ENCODE measurements around the gene DNASE1L3. TPM values are rescaled to one million over a fixed set of nuclear protein-coding genes. Genes with fewer than 3 reads are reported as not detected.

DNASE1L3 gene
- not detected in 2 replicates for total RNA-seq
- not detected in 2 replicates for polyA plus RNA-seq
- not detected in 2 replicates for polyA plus RNA-seq (2012)
- not detected in 2 replicates for polyA minus RNA-seq (ENCODE audit: low replicate concordance)

DNA sequence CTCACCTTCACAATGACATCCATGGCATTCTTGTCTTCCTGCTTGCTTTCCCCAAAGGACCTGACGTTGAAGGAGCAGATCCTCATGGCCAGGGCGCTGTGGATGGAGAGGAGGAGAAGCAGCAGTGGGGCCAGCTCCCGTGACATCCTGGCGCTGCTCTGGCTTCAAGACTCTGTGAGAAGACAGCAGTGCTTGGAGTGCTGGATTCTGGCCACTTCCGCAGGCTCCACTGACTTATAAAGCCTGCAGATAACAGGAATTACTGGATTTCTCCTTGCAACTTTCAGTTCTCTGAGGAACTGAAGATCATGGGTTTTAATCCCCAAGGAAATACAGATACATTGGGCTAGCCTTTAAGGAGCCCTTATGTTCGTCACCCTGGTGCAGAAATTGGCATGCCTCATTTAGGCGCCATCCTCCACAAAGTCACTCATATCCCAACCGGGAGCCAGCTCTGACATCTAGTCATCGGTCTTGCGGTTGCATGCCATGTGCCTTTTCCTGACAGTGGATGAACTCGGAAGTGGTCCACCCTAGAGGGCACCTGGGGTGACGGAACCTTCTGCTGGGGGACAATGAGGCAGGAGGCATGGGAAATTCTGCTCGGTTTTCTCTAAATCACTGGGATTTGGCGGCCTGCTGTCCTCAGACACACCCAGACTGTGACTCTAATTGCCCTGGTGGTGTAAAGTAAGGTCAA, at the start of gene DNASE1L3:
Gene DNASE1L3, minus strand, starts transcription at position 212 of the 700 bp plus-strand sequence. Its CDS starts 66 bp downstream, at position 146.
- Histone ChIP-seq H3K27me3 (ENCODE audit: control insufficient read depth, insufficient read depth, low read length) (peaks cover 19% of the 10 kb centered on the region), H3K27ac (ENCODE audit: insufficient read depth, low read length) (no peak within 1 kb of the TSS), H3K36me3 (ENCODE audit: control insufficient read depth, insufficient read depth, low read length) (no peaks in the 10 kb centered on the region), H3K79me2 (ENCODE audit: control insufficient read depth, insufficient read depth, low read length) (no peaks in the 10 kb centered on the region), H3K4me3 (replicated peaks in 1 of 4; ENCODE audit: control extremely low read depth in 1 of 4, insufficient read depth in 1 of 4, low read depth in 3 of 4, low read length in 4 of 4) (no peak within 1 kb of the TSS), H3K4me1 (ENCODE audit: control insufficient read depth, extremely low read depth, insufficient read depth, low read length) (peaks cover 2% of the 10 kb centered on the region), H3K9ac (ENCODE audit: insufficient read depth, low read length) (no peak within 1 kb of the TSS), H3K4me2 (ENCODE audit: extremely low read depth, insufficient read depth, low read length) (no peak within 1 kb of the TSS), H3K9me3 (ENCODE audit: control insufficient read depth, insufficient read depth, low read depth, low read length) (no peaks in the 10 kb centered on the region), H4K20me1 (ENCODE audit: control insufficient read depth, extremely low read depth, insufficient read depth, low read length) (no peaks in the 10 kb centered on the region), H2AFZ (ENCODE audit: low read length) (no peak within 1 kb of the TSS)
- DNase-seq (ENCODE audit: low read depth in 2 of 2): no peak
- no peak for TF ChIP-seq CTCF (conservative IDR thresholded peaks at IDR 0.05 in 1 of 2, IDR thresholded peaks at IDR 0.05 in 1 of 2; ENCODE audit: low read depth in 1 of 2, low read length in 2 of 2)
- TF ChIP-seq EZH2 (IDR thresholded peaks at IDR 0.05; ENCODE audit: low read length, missing control alignments): no peak

DNA sequence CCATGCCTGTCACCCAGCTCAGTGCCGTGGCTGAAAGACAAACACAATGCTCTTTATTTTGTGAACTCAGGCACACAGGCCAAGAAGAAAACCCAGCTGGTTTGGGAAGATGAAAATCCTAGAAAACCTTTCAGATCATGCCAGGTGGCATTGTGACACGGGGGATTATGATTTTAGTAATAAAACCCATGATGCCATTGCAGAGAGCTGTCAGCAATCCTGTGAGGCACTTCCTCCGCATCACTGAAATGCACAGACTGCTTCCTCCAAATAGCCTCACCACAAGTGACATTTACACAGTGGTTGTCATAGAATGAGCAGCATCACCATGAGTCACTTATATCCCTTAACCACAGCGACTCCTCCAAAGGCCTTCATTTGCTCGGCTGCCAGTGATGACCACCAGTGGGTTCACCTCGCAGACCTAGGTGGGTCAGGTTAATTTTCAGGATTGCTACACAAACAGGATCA, 49.5 kb upstream of the DNASE1L3 start:
- Histone ChIP-seq H3K27ac (ENCODE audit: insufficient read depth, low read length) (peak overlapping the region; percentile 25), H3K4me3 (replicated peaks in 1 of 4; ENCODE audit: control extremely low read depth in 1 of 4, insufficient read depth in 1 of 4, low read depth in 3 of 4, low read length in 4 of 4) (no peak overlapping the region), H3K79me2 (ENCODE audit: control insufficient read depth, insufficient read depth, low read length) (no peaks in the 10 kb centered on the region), H2AFZ (ENCODE audit: low read length) (no peak overlapping the region), H3K27me3 (ENCODE audit: control insufficient read depth, insufficient read depth, low read length) (no peaks in the 10 kb centered on the region), H3K4me1 (ENCODE audit: control insufficient read depth, extremely low read depth, insufficient read depth, low read length) (peaks cover 8% of the 10 kb centered on the region), H4K20me1 (ENCODE audit: control insufficient read depth, extremely low read depth, insufficient read depth, low read length) (no peaks in the 10 kb centered on the region), H3K4me2 (ENCODE audit: extremely low read depth, insufficient read depth, low read length) (no peak overlapping the region), H3K9ac (ENCODE audit: insufficient read depth, low read length) (no peak overlapping the region), H3K9me3 (ENCODE audit: control insufficient read depth, insufficient read depth, low read depth, low read length) (no peaks in the 10 kb centered on the region), H3K36me3 (ENCODE audit: control insufficient read depth, insufficient read depth, low read length) (no peaks in the 10 kb centered on the region)
- TF ChIP-seq CTCF (conservative IDR thresholded peaks at IDR 0.05 in 1 of 2, IDR thresholded peaks at IDR 0.05 in 1 of 2; ENCODE audit: low read depth in 1 of 2, low read length in 2 of 2) (no peak), EZH2 (IDR thresholded peaks at IDR 0.05; ENCODE audit: low read length, missing control alignments) (no peak)
- DNase-seq (ENCODE audit: low read depth in 2 of 2): peak; percentile 58 to 94

GRCh38 chr3:58258392-58259055, 47.8 kb upstream of the DNASE1L3 start:
- H3K4me1 ChIP-seq (ENCODE audit: control insufficient read depth, extremely low read depth, insufficient read depth, low read length): peaks cover 8% of the 10 kb centered on the region
- no peak overlapping the region for H2AFZ ChIP-seq (ENCODE audit: low read length)
- H3K27me3 ChIP-seq (ENCODE audit: control insufficient read depth, insufficient read depth, low read length): no peaks in the 10 kb centered on the region
- no peak overlapping the region for H3K4me3 ChIP-seq (replicated peaks in 1 of 4; ENCODE audit: control extremely low read depth in 1 of 4, insufficient read depth in 1 of 4, low read depth in 3 of 4, low read length in 4 of 4)
- no peak overlapping the region for H3K4me2 ChIP-seq (ENCODE audit: extremely low read depth, insufficient read depth, low read length)
- DNase-seq (ENCODE audit: low read depth in 2 of 2): no peak
- no peaks in the 10 kb centered on the region for H4K20me1 ChIP-seq (ENCODE audit: control insufficient read depth, extremely low read depth, insufficient read depth, low read length)
- no peaks in the 10 kb centered on the region for H3K36me3 ChIP-seq (ENCODE audit: control insufficient read depth, insufficient read depth, low read length)
- H3K9me3 ChIP-seq (ENCODE audit: control insufficient read depth, insufficient read depth, low read depth, low read length): no peaks in the 10 kb centered on the region
- TF ChIP-seq EZH2 (IDR thresholded peaks at IDR 0.05; ENCODE audit: low read length, missing control alignments) (no peak), CTCF (conservative IDR thresholded peaks at IDR 0.05 in 1 of 2, IDR thresholded peaks at IDR 0.05 in 1 of 2; ENCODE audit: low read depth in 1 of 2, low read length in 2 of 2) (no peak)
- H3K27ac ChIP-seq (ENCODE audit: insufficient read depth, low read length): no peak overlapping the region
- H3K79me2 ChIP-seq (ENCODE audit: control insufficient read depth, insufficient read depth, low read length): no peaks in the 10 kb centered on the region
- no peak overlapping the region for H3K9ac ChIP-seq (ENCODE audit: insufficient read depth, low read length)

Measured in fibroblast of lung (primary cell).